Posterior vena cava (tissue), 2 donors: ENCODE data around the gene RBM19. TPM values are rescaled to one million over a fixed set of nuclear protein-coding genes. Genes with fewer than 3 reads are reported as not detected.

ENCODE experiments used
- DNase-seq: peaks from one replicate; pipeline ENCODE4 v3.0.0-alpha.2; 2020; ENCODE audit warnings: low spot score
- intact Hi-C, 2 donors: fragments of 100-400 bp; cut with DNase I; formaldehyde crosslinking; loops; one replicate each; pipeline versions ENCODE4 v1.14.1 to v1.14.2; 2022 to 2023
- total RNA-seq, 2 donors: library from RNA; stranded (reverse); fragmentation: NEBNext Ultra II Directional; extraction: Animal tissue kit (Norgen Biotek cat#: 25700); gene quantifications; one replicate each; pipeline ENCODE4 v1.2.1, GENCODE V29; 2021
- donor health status: DM: yes; HTN: yes; CAD: no.
- donor health status: DM: yes; HTN: yes; CAD: no.

The RBM19 gene
- total RNA-seq, 2 donors from 2014 or later, result 23.8 to 27.7 TPM

DNA sequence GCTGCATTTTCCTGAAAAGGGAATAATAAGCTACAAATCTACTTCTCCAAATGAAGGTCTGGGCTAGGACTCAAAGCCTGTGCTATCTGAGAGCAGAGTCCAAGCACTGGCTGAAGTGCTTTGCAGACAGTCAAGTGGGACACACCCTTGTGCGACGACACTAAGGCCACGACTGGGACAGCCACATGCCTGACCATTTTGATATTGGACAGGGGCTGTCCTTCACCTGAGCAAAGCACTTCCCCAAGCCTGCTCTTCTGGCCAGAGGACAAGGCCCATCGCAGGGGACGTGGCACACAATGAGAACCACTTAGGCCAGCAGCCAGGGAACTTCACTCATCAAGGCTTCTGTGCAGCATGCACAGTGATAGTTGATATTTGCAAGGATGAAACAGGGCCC is 71.4 kb downstream of the RBM19 start:
- intact Hi-C loops, result no loop called here
- DNase-seq, result no peak

DNA sequence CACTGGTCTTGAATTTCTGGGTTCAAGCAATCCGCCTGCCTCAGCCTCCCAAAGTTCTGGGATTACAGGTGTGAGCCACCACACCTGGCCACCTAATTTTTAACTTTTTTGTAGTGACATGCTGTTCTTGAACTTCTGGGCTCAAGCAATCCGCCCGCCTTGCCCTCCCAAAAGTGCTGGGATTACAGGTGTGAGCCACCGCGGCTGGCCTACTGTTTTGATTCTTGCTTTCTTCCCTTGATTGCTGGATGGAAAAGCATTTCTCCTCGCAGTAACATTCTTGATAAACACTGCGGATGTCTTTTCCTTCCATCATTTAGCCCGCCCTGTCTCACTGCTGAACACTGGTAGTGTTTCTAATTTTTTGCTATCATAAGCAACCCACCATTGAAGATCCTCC is 72.9 kb downstream of the RBM19 start:
- intact Hi-C loops, result no loop called here
- DNase-seq, result no peak

DNA sequence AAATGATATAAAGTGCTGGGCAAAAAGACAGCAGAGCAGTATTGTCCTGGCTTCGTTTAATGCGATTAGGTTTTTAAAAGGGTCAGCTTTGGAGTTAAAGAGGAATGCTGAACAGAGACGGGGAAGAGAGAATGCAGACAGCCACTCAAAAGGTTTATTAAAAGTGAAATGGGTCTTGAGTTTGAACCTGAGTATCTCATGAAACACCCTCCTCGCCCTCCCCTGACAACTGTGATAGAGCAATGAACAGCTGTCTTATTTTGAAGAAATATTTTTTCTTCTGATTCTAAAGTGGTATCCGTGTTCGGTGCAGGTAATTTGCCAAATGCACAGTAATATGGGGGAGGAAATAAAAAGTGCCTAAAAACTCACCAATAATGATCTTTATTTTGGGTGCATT is 73.6 kb downstream of the RBM19 start:
- DNase-seq, result no peak
- intact Hi-C loops, result no loop called here

DNA sequence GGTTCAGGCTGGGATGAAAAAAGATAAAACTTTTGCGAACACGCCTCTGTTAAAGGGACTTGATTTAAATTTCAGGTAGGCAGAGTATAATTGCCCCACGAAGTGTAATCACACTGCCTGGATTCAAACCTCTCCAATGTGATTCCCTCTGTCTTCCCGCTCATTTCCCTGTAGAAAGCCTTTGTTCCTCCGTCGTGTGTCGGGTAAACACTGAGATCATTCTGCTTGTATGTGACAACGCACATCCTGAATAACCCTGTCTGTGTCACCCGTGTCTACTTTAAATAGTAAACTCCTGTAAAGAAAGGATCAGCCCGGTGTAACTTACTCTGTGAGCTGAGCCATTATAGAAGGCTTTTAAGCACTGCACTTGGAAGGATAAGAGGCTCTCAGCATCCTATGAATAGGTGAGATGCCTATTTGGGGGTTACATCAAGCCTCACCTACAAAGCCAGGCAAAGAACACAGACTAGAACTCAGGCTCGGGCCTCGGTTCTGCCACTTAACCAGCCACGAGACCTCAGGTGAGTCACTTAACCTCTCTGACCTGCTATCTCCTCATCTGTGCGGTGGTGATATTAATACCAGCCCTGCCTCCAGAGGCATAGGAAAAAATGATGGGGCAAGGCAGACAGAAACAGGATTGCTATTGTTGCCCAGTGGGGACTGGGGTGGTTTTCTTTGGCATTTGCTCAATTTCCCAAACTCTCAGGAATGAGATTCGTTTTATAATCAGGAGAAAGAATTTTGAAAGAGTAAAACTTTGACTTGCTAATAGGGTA is 74.2 kb downstream of the RBM19 start:
- intact Hi-C loops, result no loop called here
- DNase-seq, result no peak

DNA sequence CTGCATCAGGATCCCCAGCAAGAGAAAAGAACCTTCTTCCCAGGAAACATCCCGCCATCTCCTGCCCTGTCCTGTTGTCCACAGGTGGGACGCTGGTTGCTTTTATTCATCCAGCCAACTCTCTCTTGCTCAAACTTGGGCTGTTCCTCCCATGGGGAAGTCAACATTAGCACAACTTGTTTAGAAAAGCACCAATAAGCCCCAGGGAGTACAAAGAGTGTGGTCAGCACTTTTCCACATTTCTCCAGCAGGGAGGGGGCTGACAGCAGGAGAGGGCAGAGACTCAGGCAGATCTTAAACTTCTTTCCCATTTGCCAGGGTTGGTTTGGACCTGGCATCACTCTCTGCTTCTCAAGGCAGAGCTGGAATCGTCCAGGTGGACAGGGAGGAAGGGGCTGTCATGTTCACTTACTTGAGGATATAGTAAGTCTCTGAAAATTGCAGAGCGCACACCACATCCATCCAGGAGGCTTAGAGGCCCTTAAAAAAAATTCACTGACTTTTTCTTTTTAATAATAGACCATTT is 74.9 kb downstream of the RBM19 start:
- intact Hi-C loops, result no loop called here
- DNase-seq, result no peak

DNA sequence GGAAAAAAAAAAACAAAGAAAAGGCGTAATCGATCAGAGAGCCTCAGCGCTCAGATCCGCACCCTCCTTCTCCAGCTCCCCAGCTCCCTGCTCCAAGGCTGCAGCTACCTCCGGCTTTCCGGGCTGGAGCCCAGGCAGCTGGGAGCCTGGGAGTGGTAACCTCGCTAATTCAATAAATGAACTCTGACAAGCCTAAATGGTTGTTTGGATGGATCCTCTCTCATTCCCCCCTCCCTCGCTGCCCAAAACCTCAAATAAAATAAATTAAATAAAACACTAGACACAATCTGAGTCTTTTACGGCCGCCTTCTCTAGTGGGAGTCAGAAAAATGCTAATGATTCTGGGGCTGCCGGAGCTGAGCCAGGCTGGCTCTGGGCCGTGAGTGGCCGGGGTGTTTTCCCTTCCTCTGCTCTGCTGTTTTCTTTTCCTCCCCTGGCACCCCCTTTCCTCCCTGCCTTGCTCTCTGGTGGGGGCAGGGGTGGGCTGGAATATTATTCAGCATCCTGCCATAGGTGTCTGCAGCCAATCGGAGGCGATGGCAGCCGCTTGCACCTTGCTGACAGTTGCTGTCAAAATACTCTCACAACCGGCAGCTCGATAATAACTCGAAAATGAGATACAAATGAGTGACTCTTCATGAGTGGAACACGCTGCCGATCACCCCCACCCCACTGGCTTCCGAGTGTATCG is 76.1 kb downstream of the RBM19 start:
- intact Hi-C loops, result loop anchor here in 1 of 2 donors (1.0 kb wide), 1 partner anchor 26 kb away; no protein-coding TSS in a partner anchor
- DNase-seq, result no peak

DNA sequence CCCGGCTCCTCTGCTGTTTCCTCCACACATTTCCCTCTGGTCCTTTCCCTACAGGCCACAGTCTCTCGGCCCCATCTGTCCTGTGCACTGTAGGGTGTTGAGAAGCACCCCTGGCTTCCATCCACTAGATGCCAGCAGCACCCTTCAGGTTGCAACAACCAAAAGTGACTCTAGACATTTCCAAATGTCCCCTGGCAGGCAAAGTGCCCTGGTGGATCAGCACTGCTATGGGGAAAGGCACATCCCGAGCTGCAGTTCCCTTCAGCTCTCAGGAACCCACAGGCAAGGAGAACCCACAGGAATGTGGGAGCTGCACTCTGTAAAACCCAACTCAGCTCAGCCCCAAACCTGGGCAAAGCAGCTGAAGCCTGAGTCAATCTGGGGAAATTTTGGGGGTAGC is 77.0 kb downstream of the RBM19 start:
- DNase-seq, result no peak
- intact Hi-C loops, result loop anchor here in 1 of 2 donors (1.0 kb wide), 1 partner anchor 25 kb away; no protein-coding TSS in a partner anchor

DNA sequence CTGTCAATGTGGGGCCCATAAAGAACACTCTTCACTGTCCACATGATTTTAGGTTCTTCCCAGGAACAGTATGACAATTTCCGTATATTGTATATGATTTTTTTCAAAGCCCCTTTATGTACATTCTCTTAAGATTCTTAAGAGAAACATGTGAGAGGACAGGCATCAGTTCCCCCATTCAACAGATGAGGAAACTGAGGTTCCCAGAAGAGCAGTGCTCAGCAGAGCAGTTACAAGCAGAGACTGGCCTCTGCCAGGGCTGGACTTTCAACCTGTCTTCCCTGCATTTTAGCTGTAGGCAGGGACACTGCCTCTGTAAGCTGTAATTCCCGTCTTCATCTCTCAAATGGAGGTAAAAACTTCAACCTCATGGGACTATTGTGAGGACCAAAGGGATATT is 77.7 kb downstream of the RBM19 start:
- no peak for DNase-seq
- intact Hi-C loops, result no loop called here

DNA sequence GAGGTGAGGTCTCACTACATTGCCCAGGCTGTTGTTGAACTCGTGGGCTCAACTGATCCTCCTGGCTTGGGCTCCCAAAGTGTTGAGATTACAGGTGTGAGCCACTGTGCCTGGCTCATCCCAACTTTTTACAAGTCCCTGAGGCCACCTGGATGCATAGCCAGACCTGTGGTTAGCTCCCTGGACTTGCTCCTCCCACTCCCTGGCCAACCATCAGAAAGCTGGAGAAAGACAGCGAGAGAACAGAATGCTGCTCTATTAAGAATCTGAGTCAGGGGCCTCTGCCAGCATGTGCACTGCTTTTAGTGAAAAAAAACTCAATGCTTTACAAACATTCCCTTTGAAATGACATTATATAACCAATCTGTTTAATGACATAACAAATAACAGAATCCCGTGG is 78.2 kb downstream of the RBM19 start:
- intact Hi-C loops, result no loop called here
- DNase-seq, result no peak

DNA sequence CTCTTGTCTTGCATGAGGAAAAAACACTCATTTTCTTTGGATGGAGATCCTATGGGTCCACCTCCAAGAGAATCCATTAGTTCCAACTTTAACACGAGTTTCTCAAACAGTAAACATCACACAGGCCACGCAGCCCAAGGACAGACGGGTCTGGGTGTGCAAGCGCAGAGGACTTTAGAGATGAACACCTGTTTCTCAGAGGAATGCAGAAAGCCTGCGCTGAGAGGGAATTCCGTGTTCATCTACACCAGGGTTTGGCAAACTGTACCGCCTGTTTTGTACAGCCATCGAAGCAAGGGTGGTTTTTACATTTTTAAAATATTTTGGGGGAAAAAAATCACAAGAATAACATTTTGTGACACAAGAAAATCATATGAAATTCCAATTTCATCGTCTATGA is 79.4 kb downstream of the RBM19 start:
- no peak for DNase-seq
- intact Hi-C loops, result no loop called here

DNA sequence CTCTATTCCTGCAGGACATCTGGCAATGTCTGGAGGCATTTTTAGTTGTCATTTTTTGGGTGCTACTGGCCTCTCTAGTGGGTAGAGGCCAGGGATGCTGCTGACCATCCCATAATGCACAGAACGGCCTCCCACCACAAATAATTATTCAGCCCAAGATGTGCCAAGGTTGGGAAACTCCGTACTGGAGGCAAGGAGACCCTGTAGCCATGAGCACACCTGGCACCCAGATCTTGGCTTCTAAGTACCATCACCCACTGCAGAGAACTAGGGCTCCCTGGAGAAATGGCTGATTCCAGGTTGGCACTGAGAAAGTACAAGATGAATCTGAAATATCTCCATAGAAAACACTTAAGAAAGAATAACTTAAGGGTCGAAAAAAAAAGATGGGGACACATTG is 81.7 kb downstream of the RBM19 start:
- intact Hi-C loops, result no loop called here

DNA sequence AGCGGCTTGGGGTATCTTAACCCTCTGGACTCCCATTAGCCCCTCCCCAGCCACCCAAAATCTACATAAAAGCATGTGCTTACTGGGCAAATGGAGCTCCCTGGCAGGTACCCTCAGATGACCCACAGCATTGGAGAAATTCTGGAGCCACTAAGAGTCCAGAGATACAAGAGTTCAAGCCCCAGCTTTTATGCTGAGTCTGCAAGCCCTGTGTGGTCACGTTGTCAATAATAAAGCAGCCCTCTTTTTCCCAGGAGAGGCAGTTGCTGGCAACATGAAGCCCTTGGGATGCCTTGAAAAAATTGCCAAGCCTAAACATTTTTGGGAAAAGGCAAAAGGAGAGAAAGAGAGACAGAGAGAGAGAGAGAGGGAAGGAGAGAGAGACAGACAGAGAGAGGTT is 83.4 kb downstream of the RBM19 start:
- DNase-seq, result no peak
- intact Hi-C loops, result no loop called here

More for the DNA sequence above, 81.7 kb downstream of the RBM19 start:
- no peak for DNase-seq

DNA sequence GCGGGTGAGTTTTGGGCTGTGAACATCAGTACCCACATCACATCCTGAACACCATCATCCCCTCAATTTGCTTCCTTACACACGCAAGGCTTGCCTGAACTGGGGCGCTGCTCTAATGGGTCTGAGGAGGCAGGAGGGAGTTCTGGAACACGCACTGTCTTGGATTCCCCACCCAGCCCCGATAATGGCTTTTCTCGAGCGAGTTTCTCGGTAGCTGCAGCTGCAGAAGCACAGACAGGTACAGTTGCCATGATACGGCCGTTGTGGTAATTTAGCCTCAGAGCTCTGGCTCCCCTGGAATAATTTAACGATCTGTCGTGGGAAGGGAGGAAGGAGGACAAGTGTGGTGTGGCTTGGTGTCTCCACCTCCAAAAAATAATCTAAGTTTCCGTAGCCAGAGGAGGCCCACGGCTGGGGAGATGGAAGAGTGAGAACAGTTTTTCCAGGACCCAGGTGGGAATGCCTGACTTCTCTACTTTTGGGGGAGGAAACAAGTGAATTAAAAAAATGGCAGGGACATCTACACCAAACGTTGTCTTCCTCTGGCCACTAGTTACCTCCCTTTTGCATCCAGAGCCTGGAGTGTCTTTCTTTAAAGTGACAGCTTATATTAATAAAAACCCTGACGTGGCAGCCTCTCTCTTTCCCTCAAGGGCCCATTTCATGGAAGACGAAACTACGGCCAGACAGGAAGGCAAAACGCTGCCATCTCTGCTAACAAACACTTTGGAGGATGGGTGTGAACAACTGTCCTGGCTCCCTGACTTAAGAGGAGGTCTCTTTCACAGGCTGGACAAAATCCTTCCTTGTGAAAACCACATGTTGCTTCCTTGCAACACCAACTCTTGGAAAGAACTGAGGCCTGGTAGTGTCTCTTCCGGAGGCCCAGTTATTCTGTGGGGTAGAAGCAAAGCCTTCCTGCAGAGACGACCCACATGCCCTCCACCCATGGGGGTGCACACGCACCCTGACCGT is 84.8 kb downstream of the RBM19 start:
- no peak for DNase-seq
- intact Hi-C loops, result no loop called here

DNA sequence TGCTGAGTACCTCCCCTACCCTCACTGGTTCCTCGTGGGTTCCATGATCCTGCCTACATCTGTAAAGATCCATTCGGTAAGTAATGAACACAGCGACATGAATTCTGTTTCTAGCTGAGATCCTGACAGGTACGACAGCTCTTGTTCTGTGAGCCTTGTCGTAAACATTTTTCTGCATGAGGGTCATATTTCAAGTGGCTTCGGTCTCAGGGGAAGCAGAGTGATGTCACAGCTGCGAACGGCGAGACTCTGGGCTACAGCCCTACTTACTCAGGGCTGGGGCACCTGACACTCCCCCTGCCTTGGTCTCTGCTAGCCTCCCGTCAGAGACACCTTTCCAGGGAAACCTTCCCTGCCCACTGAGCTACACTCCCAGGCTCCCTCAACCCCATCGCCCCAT is 85.8 kb downstream of the RBM19 start:
- no peak for DNase-seq
- intact Hi-C loops, result no loop called here

DNA sequence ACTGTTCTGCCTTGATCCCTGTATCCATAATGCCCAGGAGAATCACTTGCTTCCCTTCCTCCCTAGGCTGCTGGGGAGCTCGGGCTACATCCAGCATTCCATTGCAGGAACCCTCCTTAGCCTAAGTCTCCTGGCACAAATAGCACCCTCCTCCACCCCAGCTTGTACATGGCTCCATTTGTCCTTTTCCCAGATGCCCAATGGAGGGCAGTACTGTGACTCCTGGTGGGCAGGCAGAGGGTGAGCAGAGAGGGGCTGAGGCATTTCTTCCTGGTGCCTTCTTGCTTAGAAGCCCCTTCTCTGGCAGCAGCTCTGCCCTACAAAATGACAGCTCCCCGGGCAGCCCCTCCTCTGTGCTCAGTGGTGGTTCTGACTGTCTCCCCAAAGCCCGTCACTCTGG is 86.5 kb downstream of the RBM19 start:
- intact Hi-C loops, result no loop called here
- DNase-seq, result no peak

DNA sequence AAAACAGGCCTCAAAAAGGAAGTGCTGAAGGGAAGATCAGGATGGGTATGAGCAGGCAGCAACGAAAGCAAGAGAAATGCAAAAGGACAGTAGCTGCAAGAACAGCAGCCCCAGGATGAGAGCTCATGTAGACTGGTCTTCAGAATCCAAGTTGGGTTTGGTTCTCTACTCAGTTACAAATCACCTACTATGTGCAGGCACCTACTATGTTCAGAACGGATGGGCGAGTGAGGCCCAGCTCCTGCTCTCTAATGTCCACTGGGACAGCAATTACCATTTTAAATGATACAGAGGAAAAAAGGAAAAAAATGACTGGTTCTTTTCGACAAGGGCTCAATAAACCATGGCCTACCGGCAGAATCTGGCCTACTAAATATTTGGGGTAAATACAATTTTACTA is 88.5 kb downstream of the RBM19 start:
- intact Hi-C loops, result no loop called here
- DNase-seq, result no peak

DNA sequence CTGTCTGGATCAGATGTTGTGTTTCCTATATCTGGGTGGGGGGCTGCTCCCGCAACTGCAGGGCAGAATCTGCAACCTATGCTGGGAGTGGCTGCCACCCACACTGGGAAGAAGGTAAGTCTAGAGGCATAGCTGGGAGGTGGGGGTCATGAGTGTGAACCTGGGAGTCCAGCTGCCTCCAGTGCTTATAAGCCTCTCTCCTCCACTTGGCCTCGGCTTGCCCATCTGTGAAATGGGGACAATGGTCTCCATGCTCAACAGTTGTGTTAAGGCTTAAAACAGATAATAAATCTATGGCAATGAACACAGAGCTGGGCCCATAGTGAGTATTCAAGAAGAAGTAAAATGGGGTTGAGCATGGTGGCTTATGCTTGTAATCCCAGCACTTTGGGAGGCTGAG is 90.0 kb downstream of the RBM19 start:
- intact Hi-C loops, result no loop called here
- no peak for DNase-seq

DNA sequence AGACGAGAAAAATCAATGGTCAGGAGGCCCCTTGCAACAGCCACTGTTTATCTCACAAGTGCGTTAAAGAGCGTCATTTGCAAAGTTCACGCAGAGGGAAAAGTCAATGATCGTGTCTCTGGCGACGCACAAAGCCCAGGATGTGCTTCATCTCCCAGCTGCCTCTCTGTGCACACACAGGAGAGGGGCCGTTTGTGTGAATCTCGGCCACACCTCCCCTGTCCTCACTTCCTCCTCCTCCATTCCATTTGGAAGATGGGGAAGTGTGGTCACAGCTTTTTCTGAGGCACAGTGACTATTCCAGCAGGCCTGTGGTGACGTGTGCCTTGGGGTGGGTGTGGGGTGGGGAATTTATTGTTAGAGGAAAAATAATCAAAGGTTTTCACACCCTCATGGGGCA is 90.4 kb downstream of the RBM19 start:
- intact Hi-C loops, result no loop called here
- no peak for DNase-seq

DNA sequence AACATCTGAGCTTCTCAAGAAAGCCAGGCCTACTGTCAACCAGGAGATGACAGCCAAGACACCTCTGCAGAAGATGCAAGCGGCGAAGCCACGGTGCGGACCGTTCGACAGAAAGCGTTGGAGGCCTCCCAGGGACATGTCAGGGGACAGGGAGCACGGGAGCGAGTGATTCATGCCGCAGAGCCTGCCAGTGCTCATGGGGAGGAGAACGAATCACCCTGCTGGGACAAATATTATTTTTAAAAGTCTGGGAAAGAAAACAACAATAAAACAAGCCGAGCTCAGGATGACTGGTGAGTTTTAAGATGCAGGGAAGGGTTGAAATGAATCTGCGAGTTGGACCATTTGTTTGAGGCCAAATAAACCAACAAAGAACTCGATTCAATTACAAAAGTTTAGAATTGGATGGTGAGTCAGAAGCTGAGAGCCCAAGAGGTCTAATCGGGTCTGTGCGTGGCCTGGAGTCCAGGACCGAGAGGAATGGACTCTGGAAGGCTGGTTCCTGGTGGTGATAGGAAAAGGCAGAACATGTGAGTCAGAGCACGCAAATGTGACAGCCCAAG is 91.0 kb downstream of the RBM19 start:
- DNase-seq, result no peak
- intact Hi-C loops, result no loop called here
